ENCODE results near the gene PRDM16.

DNA sequence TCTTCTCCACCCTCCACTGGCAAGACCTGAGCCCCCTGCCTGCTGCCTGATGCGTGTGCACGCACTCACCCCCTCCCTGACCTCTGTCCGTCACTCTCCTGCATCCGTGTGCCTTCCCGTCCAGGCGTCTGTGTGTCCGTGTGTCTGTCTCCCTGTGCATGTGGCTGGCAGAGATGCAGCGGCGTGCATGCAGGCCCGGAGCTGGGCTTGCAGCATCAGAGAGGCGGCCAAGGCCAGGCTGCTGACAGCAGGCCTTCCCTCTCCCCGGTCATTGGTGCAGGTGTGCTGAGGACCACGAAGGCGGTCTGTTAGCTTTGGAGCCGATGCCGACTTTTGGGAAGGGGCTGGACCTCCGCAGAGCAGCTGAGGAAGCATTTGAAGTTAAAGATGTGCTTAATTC, 362.7 kb downstream of the PRDM16 start:
- TF ChIP-seq POLR2A (IDR thresholded peaks at IDR 0.05; ENCODE audit: extremely low read depth, insufficient read length) (no peak), CTCF (IDR thresholded peaks at IDR 0.05; ENCODE audit: low read depth, low read length) (no peak), MYC (IDR thresholded peaks at IDR 0.05; ENCODE audit: low read depth, low read length) (no peak)
- TF ChIP-seq, protein P1, sequence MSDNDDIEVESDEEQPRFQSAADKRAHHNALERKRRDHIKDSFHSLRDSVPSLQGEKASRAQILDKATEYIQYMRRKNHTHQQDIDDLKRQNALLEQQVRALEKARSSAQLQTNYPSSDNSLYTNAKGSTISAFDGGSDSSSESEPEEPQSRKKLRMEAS (IDR thresholded peaks at IDR 0.05; ENCODE audit: low read depth, low read length) = no peak
